ENCODE measurements around the gene FLT3.

GRCh38 chr13:27962128-27962841, 138.1 kb downstream of the FLT3 start:
- TF ChIP-seq POLR2A (IDR thresholded peaks at IDR 0.05) (no peak), CTCF (IDR thresholded peaks at IDR 0.05 in 8 of 11, conservative IDR thresholded peaks at IDR 0.05 in 3 of 11) (no peak), POLR2AphosphoS5 (IDR thresholded peaks at IDR 0.05) (no peak)
